IMR-90 (cell line): ENCODE results near the gene TECPR2. TPM values are rescaled to one million over a fixed set of nuclear protein-coding genes. Genes with fewer than 3 reads are reported as not detected.

Source experiments
- ATAC-seq: fragments of 200-7000 bp; cut with Tn5 transposase; 2 replicates; pipeline ENCODE4 v1.9.1; 2020; ENCODE audit warnings: low read depth, mild to moderate bottlenecking, moderate library complexity
- BruUV-seq: library from RNA; stranded (reverse); fragments of 400-500 nt; replicated peaks from 2 replicates; lab custom pipeline; 2021; lab: Mats Ljungman, UMichigan
- CTCF ChIA-PET: fragments of 300-600 bp; formaldehyde crosslinking; extraction: SDS; loops from one replicate; lab custom pipeline; 2021; ENCODE audit warnings: antibody characterized with exemption; lab: Yijun Ruan, JAX
- POLR2A ChIA-PET: fragments of 300-600 bp; sonication (Branson Sonifier 250); formaldehyde crosslinking; loops from one replicate; lab custom pipeline; 2022; ENCODE audit warnings: antibody characterized with exemption; ENCODE audit not compliant: unreplicated experiment; lab: Charles Lee
- DNase-seq: peaks from one replicate; pipeline ENCODE4 v3.0.0; 2013
- H2AFZ ChIP-seq: replicated peaks from 2 replicates; pipeline ENCODE3; 2013; ENCODE audit warnings: low read length, mild to moderate bottlenecking; ENCODE audit not compliant: poor library complexity
- H2AK5ac ChIP-seq: 2 replicates; pipeline ENCODE4 v1.6.1; 2013; ENCODE audit warnings: low read depth, low read length, inconsistent platforms
- H2AK9ac ChIP-seq: replicated peaks from 2 replicates; pipeline ENCODE3; 2013; ENCODE audit warnings: mild to moderate bottlenecking, low read depth, low read length, moderate library complexity; ENCODE audit not compliant: poor library complexity
- H2BK120ac ChIP-seq: 2 replicates; pipeline ENCODE4 v1.6.1; 2013; ENCODE audit warnings: low read depth, low read length, inconsistent platforms
- H2BK15ac ChIP-seq: 3 replicates; pipeline ENCODE4 v1.6.1; 2013; ENCODE audit warnings: low read depth, low read length, inconsistent platforms
- H2BK20ac ChIP-seq: 2 replicates; pipeline ENCODE4 v1.6.1; 2013; ENCODE audit warnings: low read depth, mild to moderate bottlenecking, inconsistent platforms, low read length, moderate library complexity
- H2BK5ac ChIP-seq: 2 replicates; pipeline ENCODE4 v1.6.1; 2013; ENCODE audit warnings: mild to moderate bottlenecking, low read depth, low read length, inconsistent platforms; ENCODE audit not compliant: poor library complexity, severe bottlenecking
- H3K14ac ChIP-seq: replicated peaks from 2 replicates; pipeline ENCODE4 v1.6.1; 2013; ENCODE audit warnings: low read depth, low read length, inconsistent platforms
- H3K18ac ChIP-seq: 2 replicates; pipeline ENCODE4 v1.6.1; 2013; ENCODE audit warnings: low read depth, low read length, control low read depth
- H3K23ac ChIP-seq: 2 replicates; pipeline ENCODE4 v1.6.1; 2013; ENCODE audit warnings: low read depth, low read length, inconsistent platforms
- H3K27ac ChIP-seq: 2 replicates; pipeline ENCODE4 v1.5.1; 2013; ENCODE audit warnings: mild to moderate bottlenecking, control low read depth, low read length; ENCODE audit not compliant: insufficient read depth
- H3K27me3 ChIP-seq: 2 replicates; pipeline ENCODE4 v1.6.1; 2013; ENCODE audit warnings: low read length; ENCODE audit not compliant: control insufficient read depth, insufficient read depth
- H3K36me3 ChIP-seq: 2 replicates; pipeline ENCODE4 v1.6.1; 2013; ENCODE audit warnings: low read length, mixed read lengths; ENCODE audit not compliant: control insufficient read depth, insufficient read depth
- H3K4ac ChIP-seq: 2 replicates; pipeline ENCODE4 v1.6.1; 2013; ENCODE audit warnings: low read depth, low read length, inconsistent platforms
- H3K4me1 ChIP-seq: 2 replicates; pipeline ENCODE4 v1.6.1; 2013; ENCODE audit warnings: low read length, mixed read lengths; ENCODE audit not compliant: control insufficient read depth, insufficient read depth
- H3K4me2 ChIP-seq: 2 replicates; pipeline ENCODE4 v1.6.1; 2013; ENCODE audit warnings: low read depth, mild to moderate bottlenecking, control low read depth, low read length, moderate library complexity
- H3K4me3 ChIP-seq: 2 replicates; pipeline ENCODE4 v1.5.1; 2013; ENCODE audit warnings: low read depth, mild to moderate bottlenecking, control low read depth, low read length, moderate library complexity; ENCODE audit not compliant: insufficient read depth
- H3K56ac ChIP-seq: 2 replicates; pipeline ENCODE4 v1.6.1; 2013; ENCODE audit warnings: low read length, inconsistent platforms; ENCODE audit not compliant: insufficient read depth; ENCODE audit errors: extremely low read depth
- H3K79me1 ChIP-seq, 2 experiments: 2 replicates each; pipeline ENCODE4 v1.6.1; 2013; ENCODE audit warnings: low read length in 2 of 2, inconsistent platforms in 1 of 2, low read depth in 1 of 2
- H3K9ac ChIP-seq: 2 replicates; pipeline ENCODE4 v1.6.1; 2013; ENCODE audit warnings: low read depth, low read length, control low read depth
- H3K9me1 ChIP-seq: 2 replicates; pipeline ENCODE4 v1.6.1; 2013; ENCODE audit warnings: low read length, inconsistent platforms; ENCODE audit not compliant: insufficient read depth
- H3K9me3 ChIP-seq: 2 replicates; pipeline ENCODE4 v1.6.1; 2013; ENCODE audit warnings: low read length; ENCODE audit not compliant: control insufficient read depth, insufficient read depth
- H4K20me1 ChIP-seq: 2 replicates; pipeline ENCODE4 v1.6.1; 2013; ENCODE audit warnings: low read length, inconsistent platforms; ENCODE audit not compliant: insufficient read depth
- H4K5ac ChIP-seq: 2 replicates; pipeline ENCODE4 v1.6.1; 2013; ENCODE audit warnings: mild to moderate bottlenecking, low read depth, low read length, control low read depth
- H4K8ac ChIP-seq, 2 experiments: 2 replicates each; pipeline ENCODE4 v1.6.1; 2013; ENCODE audit warnings: low read depth in 2 of 2, low read length in 2 of 2, control low read depth in 1 of 2, inconsistent platforms in 1 of 2
- H4K91ac ChIP-seq: 2 replicates; pipeline ENCODE4 v1.6.1; 2013; ENCODE audit warnings: low read depth, low read length, inconsistent platforms; ENCODE audit not compliant: insufficient read depth
- BHLHE40 ChIP-seq: fragments of 150-350 bp; IDR thresholded peaks from 2 replicates; pipeline ENCODE4 v1.6.1; 2016; ENCODE audit warnings: mild to moderate bottlenecking, low read depth, low read length
- CEBPB ChIP-seq: IDR thresholded peaks from 2 replicates; pipeline ENCODE4 v1.6.1; 2012; ENCODE audit warnings: low read depth, low read length, improper control_type of control experiment
- CHD1 ChIP-seq: IDR thresholded peaks from 2 replicates; pipeline ENCODE4 v1.6.1; 2012; ENCODE audit warnings: low read depth, low read length, improper control_type of control experiment
- FOS ChIP-seq: fragments of 150-350 bp; IDR thresholded peaks from 2 replicates; pipeline ENCODE4 v1.6.1; 2016; ENCODE audit warnings: low read depth, low read length
- MAFK ChIP-seq: IDR thresholded peaks from 2 replicates; pipeline ENCODE4 v1.6.1; 2012; ENCODE audit warnings: low read depth, low read length, improper control_type of control experiment
- MXI1 ChIP-seq: IDR thresholded peaks from 2 replicates; pipeline ENCODE4 v1.6.1; 2012; ENCODE audit warnings: low read depth, mild to moderate bottlenecking, low read length, moderate library complexity, borderline replicate concordance
- NFE2L2 ChIP-seq: fragments of 150-350 bp; IDR thresholded peaks from 2 replicates; pipeline ENCODE4 v1.6.1; 2016; ENCODE audit warnings: low read depth, mild to moderate bottlenecking, low read length
- POLR2A ChIP-seq: IDR thresholded peaks from 2 replicates; pipeline ENCODE4 v1.6.1; 2012; ENCODE audit warnings: mild to moderate bottlenecking, low read depth, low read length
- RCOR1 ChIP-seq: IDR thresholded peaks from 2 replicates; pipeline ENCODE4 v1.6.1; 2012; ENCODE audit warnings: mild to moderate bottlenecking, low read length, improper control_type of control experiment; ENCODE audit not compliant: insufficient replicate concordance
- RFX5 ChIP-seq: IDR thresholded peaks from 2 replicates; pipeline ENCODE4 v1.8.0; 2012; ENCODE audit warnings: low read depth, mild to moderate bottlenecking, low read length, moderate library complexity
- SMC3 ChIP-seq: fragments of 150-350 bp; IDR thresholded peaks from 2 replicates; pipeline ENCODE4 v1.6.1; 2016; ENCODE audit warnings: low read depth, mild to moderate bottlenecking, antibody characterized with exemption, low read length, moderate library complexity
- WGBS, 2 experiments: methylation state at CpG; one replicate each; pipeline versions ENCODE4 v1.1.5 to v1.1.7; 2013; ENCODE audit warnings: missing lambda C conversion rate in 2 of 2; ENCODE audit not compliant: insufficient read length in 1 of 2; ENCODE audit errors: extremely low coverage in 2 of 2; 5-methylcytosine and 5-hydroxymethylcytosine counted together
- dilution Hi-C: fragments of 300-500 bp; cut with HindIII; formaldehyde crosslinking; loops from one replicate; pipeline ENCODE4 v1.14.3; 2018; ENCODE audit warnings: low sequenced_read_pairs; ENCODE audit not compliant: unreplicated experiment
- in situ Hi-C: fragments of 300-500 bp; cut with MboI; formaldehyde crosslinking; loops from 3 replicates; pipeline ENCODE4 v1.14.3; 2019; ENCODE audit warnings: low sequenced_read_pairs, inconsistent platforms, mixed read lengths
- intact Hi-C: fragments of 100-400 bp; cut with micrococcal nuclease; formaldehyde crosslinking; loops from 2 replicates; pipeline ENCODE4 v1.10.0; 2022
- polyA plus RNA-seq, 3 experiments: library from polyadenylated mRNA; depleted of rRNA; stranded (reverse); fragments of >200 nt; gene quantifications; 2 replicates each; pipeline ENCODE4 v1.2.3, GENCODE V29; 2012; ENCODE audit warnings: low replicate concordance in 1 of 3
- total RNA-seq: library from RNA; depleted of rRNA; stranded (reverse); fragments of >200 nt; gene quantifications from 2 replicates; pipeline ENCODE4 v1.2.3, GENCODE V29; 2012
- TF ChIP-seq, protein P1 (sequence below): fragments of 150-350 bp; IDR thresholded peaks from 2 replicates; pipeline ENCODE4 v1.6.1; 2017; ENCODE audit warnings: mild to moderate bottlenecking, antibody characterized with exemption, low read length, low read depth
- TF ChIP-seq, protein P2 (sequence below): fragments of 150-350 bp; IDR thresholded peaks from 2 replicates; pipeline ENCODE4 v1.6.1; 2016; ENCODE audit warnings: low read depth, mild to moderate bottlenecking, low read length, moderate library complexity, borderline replicate concordance

Gene TECPR2
- total and polyA plus RNA-seq, 2 of the 4 experiments (the other 2 are of a cell fraction), result 9.5 to 11.7 TPM

DNA sequence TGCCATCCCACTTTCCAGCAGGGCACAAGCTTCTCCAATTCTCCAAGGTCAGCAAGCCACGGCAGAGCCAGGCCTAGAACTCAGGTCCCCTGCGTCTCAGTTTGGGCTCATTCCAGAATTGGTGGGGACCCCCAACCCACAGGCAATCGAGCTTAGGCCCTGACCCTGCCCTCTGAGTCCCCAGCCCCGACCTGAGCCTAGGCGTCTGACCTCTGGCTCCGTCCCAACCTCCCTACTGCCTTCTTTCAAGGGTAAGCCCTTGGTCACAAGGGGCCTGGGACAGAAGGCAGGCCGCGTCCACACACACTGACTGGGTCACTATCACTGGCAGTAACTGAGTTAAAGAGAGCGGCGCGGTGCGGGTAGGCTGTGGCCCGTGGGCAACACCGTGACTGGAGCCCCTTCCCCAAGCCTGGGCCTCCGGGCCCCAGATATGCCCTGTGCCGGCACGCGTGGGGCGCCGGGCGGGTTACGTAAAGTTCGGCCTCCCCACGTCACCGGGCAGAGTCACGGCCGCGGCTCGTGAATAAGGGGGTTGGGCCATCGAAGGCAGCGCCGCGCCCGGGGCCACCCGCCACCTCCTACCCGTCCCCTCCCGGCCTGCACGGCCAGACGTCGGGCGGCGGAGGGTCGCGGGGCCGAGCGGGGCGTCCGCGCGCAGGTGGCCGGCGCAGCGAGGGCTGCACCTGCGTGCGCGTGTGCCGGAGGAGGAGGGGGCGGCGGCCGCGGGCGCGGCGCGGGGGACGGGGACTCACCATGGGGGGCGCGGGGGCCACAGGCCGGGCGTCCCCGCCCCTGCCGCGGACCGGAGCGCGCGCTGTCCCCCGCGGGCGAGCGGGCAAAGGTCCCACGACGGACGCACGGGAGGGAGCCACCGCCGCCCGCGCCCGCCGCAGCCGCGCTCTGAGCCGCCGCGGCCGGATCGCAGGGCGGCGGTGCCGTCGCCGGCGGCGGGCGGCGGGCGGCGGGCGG lies 146.3 kb downstream of the TECPR2 start:
- Histone ChIP-seq H2BK20ac (no peak overlapping the region), H3K9ac (peak overlapping the region; percentile 51), H3K9me1 (peaks cover 6% of the 10 kb centered on the region; the same call in 1 of the 2 replicates), H2AK9ac (peak overlapping the region; percentile 87), H3K4ac (peak overlapping the region; percentile 56), H3K18ac (peak overlapping the region; percentile 18; the same call in 1 of the 2 replicates), H3K27ac (peak overlapping the region; percentile 24; the same call in 1 of the 2 replicates), H4K91ac (no peak overlapping the region), H2BK120ac (no peak overlapping the region), H3K4me1 (peaks cover 8% of the 10 kb centered on the region), H3K4me2 (peak overlapping the region; percentile 84), H4K20me1 (no peaks in the 10 kb centered on the region), H3K27me3 (no peaks in the 10 kb centered on the region), H2AK5ac (peak overlapping the region; percentile 56), H3K56ac (no peak overlapping the region), H3K14ac (peak overlapping the region; percentile 13; the same call in 1 of the 2 replicates), H2AFZ (peak overlapping the region; percentile 94), H4K5ac (0 out of 2 replicates have a peak overlapping the region, but pooled peaks have one; percentile 6), H3K36me3 (peaks cover 12% of the 10 kb centered on the region), H2BK5ac (no peak overlapping the region), H3K79me1 (peaks cover 11 to 12% of the 10 kb centered on the region in 2 experiments), H4K8ac (peak overlapping the region; percentile 10 to 83; a peak in 2 of 4 replicates), H3K23ac (peak overlapping the region; percentile 56; the same call in 1 of the 2 replicates), H3K4me3 (peak overlapping the region; percentile 53), H3K9me3 (no peaks in the 10 kb centered on the region), H2BK15ac (no peak overlapping the region)
- WGBS, 2 experiments, result 7% methylated on average over 27 of the region's 110 CpGs; no CpG with 5 or more reads in 1 of the 2 experiments
- in situ Hi-C loops, result no loop called here
- no TSS peak for BruUV-seq
- ChIA-PET POLR2A (no interaction called here), CTCF (interaction anchor here (1.1 to 2.0 kb wide), 3 partner anchors 15 to 71 kb away, joined by 3 to 7 read pairs (median 4); no protein-coding TSS in a partner anchor)
- DNase-seq (peak; percentile 41), ATAC-seq (peak; percentile 43)
- dilution Hi-C loops, result no loop called here
- intact Hi-C loops, result no loop called here
- TF ChIP-seq SMC3 (no peak), RCOR1 (no peak), POLR2A (no peak), BHLHE40 (peak; percentile 87), MAFK (no peak), NFE2L2 (no peak), CEBPB (peak; percentile 46; the same call in 1 of the 2 replicates), FOS (no peak), MXI1 (peak; percentile 13; the same call in 1 of the 2 replicates), RFX5 (no peak), CHD1 (no peak)
- TF ChIP-seq, protein P1, sequence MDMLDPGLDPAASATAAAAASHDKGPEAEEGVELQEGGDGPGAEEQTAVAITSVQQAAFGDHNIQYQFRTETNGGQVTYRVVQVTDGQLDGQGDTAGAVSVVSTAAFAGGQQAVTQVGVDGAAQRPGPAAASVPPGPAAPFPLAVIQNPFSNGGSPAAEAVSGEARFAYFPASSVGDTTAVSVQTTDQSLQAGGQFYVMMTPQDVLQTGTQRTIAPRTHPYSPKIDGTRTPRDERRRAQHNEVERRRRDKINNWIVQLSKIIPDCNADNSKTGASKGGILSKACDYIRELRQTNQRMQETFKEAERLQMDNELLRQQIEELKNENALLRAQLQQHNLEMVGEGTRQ, result no peak
- TF ChIP-seq, protein P2, sequence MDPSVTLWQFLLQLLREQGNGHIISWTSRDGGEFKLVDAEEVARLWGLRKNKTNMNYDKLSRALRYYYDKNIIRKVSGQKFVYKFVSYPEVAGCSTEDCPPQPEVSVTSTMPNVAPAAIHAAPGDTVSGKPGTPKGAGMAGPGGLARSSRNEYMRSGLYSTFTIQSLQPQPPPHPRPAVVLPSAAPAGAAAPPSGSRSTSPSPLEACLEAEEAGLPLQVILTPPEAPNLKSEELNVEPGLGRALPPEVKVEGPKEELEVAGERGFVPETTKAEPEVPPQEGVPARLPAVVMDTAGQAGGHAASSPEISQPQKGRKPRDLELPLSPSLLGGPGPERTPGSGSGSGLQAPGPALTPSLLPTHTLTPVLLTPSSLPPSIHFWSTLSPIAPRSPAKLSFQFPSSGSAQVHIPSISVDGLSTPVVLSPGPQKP, result no peak
